Stimulated activated CD8-positive, alpha-beta memory T cell treated with anti-CD3 and anti-CD28 coated beads, Interleukin-7, amount 100 ng/mL, for 4 hours (primary cell): ENCODE results near the gene DCAF5.
"Not testable (repeated sequence)": the region's sequence is repeated elsewhere in the genome, so short reads cannot be mapped to it uniquely, and the experiment has no call there.

ENCODE experiments used
- DNase-seq, 2 donors: peaks; one replicate each; pipeline ENCODE4 v3.0.0-alpha.2; 2020; ENCODE audit warnings: low read depth in 2 of 2

The DCAF5 gene

DNA sequence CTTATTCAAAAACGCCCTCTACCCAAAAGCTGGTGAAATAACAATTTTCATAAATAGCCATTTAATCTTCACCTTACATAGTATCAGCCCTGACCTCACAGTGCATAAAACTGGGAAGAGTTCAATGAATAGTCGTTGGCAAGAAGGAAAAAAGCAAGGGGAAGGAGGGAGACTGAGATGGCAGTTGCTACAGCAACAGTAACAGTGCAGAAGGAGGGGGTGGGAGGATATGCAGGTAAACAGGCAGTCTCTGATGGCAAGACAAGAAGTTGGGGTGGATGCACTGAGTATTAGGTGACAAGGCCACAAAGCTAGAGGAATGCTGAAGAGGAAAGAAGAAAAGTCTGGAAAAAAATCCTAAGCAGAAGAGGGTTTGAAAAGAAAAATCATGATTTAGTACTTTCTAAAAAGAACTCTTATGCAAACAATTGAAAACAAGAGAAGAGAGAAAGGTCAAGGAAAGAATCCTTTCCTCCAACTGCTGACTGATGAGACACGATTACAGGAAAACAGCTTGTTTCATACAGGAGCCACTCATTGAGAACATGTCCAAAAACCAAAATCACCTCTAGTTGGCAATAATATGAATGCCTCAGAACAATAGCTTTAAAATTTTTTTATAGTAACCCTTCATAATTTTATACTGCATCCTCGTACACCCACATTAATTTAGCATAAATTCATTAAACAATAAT is 56.0 kb downstream of the DCAF5 start:
- no peak for DNase-seq

DNA sequence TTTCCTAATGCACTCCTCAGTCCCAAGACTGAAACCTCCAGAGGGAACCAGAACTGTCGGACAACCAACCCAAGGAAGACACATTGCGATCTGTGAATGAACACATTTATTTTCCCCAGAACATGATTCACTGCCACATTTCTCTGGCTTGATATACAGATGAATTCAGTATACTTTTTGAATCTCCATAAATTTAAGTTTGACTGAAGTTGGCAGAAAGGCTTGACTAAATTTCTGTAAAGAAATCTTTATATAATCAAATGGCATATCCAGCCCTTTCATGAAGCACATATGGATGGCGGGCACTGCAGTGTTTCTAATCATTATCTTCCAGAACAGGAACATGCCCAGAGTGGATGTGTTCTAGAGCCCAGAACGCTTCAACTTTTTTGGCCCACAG is 56.7 kb downstream of the DCAF5 start:
- DNase-seq: no peak

DNA sequence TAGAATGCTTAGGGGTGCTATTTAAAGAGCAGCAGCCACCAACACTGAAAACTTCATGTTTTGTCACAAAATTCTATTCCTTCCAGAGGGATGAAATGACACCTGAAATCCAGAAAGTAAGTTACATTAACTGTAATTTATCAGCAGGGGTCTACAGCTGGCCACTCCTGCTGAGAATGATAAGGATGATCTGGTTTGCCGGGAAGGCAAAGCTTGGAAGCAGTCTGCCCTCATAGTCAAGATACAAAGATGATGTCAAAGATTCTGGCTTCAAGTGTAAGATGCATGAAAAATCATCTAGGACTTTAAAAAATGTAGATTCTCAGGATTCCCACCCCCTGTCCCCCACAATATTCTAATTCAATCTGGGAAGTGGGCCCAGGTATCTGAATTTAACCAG is 58.4 kb downstream of the DCAF5 start:
- no peak for DNase-seq

DNA sequence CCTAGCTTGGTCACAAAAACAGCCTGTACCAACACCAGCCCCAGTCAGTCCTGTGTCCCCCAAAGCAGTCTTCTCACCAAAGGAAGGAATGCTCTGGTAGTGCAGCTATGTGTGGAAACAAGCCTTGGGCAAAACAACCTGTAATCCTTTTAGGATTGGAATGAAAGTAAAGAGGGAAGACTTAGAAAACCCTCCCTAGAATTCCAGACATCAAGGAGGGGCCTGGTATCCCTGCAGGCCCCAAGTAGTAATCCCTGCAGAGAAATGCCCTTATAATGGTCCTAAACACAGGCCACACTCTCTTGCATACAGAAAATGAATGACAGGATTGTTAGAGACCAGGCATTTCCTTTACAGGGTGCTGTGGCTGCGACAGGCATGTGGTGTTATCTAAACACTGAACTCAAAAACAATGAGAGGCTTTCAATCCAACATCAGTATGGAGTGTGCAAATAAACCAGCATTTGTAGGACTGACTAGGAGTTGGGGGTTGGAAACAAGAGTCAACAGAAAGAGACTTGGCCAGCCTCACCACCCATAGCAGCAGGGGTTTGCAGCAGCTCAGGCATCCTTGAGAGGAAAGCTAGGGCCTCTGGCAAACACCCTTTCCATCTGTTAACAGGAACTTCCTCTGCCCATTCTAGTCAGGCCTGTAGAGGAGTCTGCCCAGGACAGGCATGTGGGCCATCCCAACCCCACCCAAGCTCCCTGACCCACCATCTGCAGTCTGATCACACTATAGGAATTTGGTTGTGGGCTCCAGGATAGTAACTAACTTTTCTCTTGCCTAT is 59.1 kb downstream of the DCAF5 start:
- no peak for DNase-seq

DNA sequence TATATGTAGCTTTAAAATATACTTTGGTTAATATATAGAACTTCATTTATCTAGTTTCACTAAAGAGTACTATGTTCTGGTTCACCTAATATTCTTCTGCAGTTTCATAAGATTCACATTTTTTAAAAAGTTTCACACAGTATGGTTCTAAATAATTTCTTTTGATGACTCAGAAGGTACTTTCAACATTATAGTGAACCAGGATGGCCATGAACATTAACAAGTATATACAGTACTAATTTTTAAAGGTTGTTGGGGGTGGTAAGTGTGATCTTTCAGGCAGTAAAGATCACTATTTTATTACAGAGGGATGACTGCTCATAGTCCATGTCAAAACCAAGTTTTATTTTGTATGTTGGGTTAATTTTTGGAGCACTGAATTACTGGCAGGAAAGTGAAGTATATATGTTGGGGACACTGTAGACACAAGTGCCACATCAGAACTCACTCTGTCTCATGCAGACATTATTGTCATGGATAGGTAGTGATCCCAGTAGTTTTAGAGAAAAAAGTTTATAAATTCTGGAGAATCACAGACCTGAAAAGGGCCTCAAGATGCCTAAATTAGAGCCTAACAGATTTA is 60.0 kb downstream of the DCAF5 start:
- no peak for DNase-seq

DNA sequence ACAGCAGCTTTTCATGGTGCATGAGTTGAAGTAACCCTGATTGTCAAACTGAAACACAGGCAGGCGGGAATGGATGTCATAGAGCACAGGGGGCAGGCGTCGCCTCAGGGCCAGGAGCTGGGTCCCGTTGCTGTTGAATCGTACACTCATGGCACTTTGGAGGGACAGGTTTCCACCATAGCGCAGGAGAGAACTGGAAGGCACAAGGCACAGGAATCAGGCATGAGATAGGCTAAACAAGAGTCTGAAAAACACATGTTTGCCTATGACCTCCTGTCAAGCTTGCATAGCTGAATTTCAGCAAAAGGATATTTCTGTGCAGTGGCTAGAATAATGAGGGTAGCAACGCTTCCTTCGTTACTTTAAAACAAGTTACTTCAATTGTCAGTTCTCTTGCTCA is 61.2 kb downstream of the DCAF5 start:
- DNase-seq: no peak

DNA sequence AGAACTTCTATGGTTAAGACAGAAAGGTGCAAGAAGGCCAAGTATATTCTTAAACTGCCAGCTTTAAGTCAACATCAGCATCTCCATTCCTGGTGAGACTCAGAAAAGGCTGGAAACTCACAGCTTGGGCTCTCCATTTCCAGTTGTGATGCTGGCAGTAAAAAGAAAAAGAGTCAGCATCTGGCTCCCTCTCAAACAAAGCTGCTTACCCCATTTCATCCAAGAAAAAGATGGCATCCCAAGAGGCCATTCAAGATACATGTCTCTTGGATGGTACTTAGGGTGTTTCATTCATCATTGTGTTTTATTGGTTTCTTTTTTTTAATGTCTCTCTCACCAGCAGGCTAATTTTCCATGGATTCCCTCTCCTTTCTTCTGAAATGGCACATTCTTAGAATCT is 61.9 kb downstream of the DCAF5 start:
- no peak for DNase-seq

DNA sequence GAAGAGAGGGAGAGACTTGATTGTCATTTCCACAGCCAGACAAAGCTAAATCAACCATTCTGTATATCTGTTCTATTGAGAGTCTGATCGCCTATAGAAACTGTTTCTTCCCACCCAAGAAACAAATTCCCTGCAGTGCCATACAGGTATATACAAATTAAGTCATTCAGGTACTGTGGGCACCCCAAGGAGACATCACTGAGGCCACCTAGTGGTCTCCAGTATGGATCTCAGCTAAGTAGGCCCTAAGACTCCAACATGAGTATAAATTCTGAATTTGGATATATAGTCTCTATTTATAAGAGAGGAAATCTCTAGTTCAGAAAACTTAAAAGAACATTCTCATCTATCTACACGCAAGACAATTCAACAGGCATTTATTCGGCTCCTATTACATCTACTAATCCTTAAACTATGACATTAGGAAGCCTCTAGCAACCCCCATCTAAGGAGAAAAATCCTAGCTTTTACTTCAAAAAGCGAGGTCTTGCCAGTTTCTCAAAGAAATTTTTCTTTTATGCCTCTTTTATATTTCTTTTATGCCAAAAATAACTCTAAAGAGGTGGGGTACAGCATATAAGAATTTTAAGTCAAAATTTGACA is 62.6 kb downstream of the DCAF5 start:
- DNase-seq: no peak

DNA sequence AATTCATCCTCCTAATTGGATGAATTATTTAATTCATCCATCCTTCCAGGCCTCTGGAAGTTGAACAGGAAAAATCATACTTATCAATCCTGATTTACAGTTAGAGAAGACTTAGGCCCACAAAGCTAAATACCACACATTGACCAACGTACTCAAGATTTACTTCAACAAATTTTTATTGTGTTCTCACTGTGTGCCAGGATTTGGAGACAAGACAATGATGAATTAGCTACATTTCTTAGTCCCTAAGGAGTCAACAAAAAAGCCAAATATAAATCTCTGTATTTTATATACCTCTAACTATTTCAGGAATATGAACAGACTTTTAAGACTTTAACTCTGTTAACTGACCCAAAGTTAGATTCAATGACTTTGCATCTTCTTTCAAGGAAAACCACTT is 63.9 kb downstream of the DCAF5 start:
- no peak for DNase-seq

DNA sequence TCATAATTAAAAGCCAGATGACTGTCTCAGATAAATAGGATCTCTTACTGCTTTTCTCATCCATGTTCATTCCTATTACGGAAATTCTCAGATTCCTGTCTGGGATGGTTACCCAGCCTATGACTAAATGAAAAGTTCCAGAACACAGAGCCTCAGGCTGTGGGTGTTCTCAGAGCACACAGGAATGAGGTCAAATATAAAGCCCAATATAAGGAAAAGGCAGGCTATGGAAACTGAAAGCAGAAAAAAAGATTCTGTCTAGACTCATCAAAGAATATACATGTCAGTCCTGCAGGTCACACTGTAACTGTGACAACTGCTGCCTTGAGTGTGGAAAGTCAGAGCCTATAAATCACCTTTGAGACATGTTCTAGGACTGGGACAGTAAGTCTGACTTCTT is 64.3 kb downstream of the DCAF5 start:
- no peak for DNase-seq

DNA sequence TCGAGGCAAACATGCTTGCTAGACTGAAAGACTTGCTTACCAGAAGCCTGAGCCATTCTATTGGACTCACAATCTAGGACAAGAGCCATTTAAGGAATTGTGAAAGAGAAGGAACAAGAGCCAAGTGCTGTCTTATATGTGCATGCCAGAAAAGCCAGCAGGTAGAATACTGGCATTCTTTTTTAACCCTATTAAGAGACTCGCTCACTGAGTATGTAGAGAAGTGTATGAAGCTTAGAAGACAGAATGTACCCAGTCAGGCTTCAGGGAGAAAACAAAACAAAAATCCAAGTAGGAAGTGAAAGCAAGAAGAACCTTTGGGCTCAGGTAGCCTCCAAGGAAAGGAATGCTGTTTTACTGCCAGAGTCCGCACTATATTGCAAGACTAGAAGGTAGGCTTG is 65.9 kb downstream of the DCAF5 start:
- DNase-seq: no peak

DNA sequence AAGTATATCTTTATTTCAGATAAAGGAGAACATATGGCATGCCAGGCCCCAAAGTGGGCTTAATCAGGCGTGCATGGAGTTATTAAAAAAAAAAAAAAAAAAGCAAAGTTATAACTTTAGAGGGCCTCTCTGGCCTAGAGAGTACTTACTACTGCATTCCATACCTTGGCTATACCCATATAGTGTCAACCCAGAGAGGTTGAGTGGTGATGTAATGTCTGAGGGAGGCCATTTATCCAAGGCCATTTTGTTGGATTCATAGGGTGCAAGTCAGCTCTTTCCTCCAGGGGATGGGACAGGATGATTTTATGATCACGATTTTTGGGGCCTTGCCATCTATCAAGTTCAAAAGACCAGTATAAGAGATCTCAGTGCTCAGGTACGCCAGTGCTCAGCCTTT is 66.4 kb downstream of the DCAF5 start:
- DNase-seq: no peak

DNA sequence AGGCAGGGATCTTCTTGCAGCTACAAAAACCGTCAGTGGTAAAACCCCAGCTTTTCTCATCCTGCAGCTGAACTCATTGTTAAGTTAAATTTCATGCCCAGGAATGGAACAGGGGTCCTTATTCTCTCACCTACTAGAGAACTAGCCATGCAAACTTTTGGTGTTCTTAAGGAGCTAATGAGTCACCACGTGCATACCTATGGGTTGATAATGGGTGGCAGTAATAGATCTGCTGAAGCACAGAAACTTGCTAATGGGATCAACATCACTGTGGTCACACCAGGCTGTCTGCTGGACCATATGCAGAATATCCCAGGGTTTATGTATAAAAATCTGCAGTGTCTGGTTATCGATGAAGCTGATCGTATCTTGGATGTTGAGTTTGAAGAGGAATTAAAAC is 68.9 kb downstream of the DCAF5 start:
- DNase-seq: no peak

DNA sequence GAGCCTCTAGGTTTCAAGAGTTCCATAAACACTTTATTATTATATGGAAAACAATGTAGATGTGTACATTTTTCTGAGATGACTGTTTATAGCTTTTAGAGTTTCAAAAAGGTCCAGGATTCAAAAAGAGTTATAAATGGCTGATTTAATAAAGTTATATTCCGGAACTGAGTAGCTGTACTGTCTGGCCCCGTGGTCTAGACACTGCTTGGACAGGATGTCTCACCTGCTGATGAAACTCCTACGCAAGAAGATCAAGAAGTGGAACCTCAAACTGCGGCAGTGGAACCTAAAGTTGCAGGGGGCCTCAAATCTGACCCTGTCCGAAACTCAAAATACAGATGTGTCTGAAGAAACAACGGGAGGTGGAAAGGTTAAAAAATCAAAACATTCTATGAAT is 69.7 kb downstream of the DCAF5 start:
- DNase-seq: no peak

DNA sequence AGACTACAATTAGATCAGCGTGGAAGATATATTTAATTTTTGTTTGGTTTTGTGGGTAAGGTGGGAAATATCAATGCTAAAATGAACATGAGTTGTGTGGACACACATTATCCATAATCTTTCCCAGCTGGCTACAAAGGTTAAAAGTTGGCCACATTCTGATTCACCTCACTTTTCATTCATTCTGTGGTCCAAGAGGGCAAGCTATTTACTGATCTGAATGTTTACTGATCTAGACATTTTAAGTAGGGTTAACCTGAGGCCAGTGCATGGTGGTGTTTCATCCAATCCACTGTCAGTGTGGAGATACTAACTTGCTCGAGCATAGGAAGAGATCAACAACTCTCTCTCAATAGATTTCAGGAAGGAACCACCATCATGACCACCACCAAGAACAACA is 71.6 kb downstream of the DCAF5 start:
- DNase-seq: no peak

DNA sequence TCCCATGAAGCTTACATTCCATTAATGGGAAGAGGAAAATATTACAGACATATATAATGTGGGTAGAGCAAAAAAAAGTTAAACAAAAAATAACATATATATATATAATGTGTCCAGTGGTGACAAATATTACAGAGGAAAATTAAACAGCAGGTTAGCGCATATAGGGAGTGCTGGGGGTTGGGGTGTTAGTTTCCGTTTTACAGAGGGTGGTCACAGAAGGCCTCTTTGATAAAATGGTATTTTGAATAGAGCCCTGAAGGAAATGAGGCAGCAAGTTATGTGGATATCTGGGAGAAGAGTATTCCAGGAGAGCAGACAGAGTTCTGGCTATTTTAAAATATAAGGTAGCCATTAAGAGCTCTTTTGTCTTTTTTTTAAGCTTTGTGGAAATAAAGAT is 73.2 kb downstream of the DCAF5 start:
- no peak for DNase-seq

DNA sequence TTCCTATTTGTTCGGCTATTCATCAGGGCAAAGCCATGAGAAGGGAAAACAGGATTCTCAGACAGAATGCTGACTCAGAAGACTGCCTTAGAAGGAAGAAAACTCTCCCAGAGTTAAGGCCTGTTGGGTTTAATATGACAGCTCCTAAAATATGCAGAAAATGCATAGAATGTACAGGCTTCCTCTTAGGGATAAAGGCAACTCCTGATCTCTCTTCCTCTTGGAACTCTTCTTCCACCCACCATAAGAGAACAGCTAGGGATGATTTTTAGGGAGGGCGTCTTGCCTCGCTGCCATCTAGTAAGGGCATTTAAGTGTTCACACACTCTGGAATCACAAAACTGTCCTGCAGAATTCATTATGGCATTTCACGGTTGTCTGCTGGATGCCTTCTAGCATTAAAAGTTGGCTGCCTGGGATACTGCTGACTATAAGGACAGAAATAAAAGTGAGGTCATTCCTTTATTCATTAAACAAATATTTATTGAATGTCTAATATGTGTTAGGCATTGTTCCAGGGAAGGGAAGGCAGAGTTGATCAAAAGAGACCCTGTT is 73.7 kb downstream of the DCAF5 start:
- no peak for DNase-seq

DNA sequence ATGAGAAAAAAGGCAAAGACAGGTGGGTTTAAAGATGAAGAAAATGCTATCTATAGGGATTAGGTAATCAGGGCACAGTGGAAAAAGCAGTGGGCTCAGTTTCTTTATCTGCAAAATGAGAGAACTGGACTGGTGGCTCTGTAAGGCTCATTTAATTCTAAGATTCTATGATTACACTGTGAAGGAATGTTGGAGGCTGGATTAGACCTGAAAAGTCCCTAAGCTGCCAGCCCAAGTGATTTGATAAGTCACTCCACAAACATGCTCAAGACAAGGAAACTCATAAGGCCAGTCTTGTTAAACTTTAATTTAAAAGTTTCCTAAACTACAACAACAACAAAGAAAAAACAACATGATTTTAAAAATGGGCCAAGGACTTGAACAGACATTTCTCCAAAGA is 75.1 kb downstream of the DCAF5 start:
- DNase-seq: no peak

DNA sequence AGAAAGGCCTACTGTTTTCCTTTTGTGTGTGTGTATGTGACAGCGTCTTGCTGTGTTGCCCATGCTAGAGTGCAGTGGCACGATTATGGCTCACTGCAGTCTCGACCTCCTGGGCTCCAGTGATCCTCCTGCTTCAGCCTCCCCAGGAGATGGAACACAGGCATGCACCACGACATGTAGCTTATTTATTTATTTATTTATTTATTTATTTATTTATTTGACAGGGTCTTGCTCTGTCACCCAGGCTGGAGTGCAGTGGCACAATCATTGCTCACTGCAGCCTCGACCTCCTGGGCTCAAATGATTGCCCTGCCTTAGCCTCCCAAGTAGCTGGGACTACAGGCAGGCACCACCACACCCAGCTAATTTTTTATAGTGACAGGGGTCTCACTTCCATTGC is 75.7 kb downstream of the DCAF5 start:
- DNase-seq: not testable (repeated sequence)

DNA sequence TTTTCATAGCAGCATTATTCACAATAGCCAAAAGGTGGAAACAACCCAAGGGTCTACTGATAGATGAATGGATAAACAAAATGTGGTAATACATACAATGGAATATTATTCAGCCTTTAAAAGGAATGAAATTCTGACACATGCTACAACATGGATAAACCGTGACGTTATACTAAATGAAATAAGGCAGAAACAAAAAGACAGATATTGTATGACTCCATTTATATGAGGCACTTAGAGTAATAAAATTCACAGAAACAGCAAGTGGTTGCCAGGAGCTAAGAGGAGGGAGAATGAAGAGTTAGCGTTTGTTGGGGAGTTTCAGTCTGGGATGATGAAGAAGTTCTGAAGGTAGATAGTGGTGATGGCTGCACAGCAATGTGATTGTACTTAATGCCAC is 76.6 kb downstream of the DCAF5 start:
- no peak for DNase-seq

DNA sequence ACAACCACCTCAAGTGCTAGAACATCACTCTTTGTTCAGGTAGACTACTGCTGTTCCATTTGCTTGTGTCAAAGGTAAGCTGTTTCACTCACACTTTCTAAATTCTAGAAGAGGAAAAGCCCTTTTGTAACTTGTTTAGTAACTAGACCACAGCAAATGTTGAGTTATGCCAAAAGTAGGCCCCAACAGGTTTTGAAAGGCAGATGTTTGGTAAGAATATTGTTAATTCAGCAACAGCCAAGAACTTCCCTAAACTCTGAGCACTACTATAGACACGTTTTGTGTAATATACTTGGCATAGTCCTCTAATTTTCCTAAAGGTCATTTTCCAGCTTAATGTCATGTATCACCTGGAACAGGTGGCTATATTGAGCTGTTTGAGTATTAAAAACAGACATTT is 79.0 kb downstream of the DCAF5 start:
- no peak for DNase-seq

DNA sequence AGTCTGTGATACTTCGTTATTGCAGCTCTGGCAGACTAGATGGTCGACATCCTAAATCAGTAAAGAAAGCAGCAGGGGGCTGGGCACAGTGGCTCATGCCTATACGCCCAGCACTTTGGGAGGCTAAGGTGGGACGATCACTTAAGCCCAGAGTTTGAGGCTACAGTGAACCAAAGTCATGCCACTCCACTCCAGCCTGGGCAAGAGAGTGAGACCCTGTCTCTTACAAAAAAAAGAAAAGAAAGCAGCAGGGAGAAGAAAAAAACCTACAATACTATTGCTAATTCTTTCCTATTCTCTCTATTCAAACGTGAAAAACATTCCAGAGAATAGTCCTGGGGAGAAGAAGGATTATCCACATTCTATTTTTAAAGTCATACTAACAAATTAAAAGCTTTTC is 79.5 kb downstream of the DCAF5 start:
- DNase-seq: no peak

DNA sequence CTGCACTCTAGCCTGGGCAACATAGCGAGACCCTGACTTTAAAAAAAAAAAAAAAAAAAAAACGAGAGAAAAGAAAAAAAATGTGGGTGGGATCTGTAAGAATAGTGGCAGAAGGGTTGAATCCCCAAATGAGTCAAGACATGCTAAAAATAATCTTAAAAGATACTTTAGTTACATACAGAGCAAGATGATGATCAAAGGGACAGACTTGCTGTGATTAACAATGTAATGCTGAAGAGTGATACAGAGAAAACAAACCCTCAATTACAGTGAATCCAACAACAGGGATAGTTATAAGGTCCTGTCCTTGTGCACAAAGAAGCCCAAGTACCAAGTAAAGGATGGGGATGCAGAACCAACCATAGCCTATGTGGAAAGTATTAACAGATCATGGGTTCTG is 80.3 kb downstream of the DCAF5 start:
- no peak for DNase-seq
